DOHH2 (cell line): Measurements from ENCODE around the gene NAGPA.

ENCODE experiments used
- H3F3A ChIP-seq: fragments of 200-600 bp; sonication (generic), shearing (Covaris generic); 2 replicates; pipeline ENCODE4 v1.6.0; 2016; ENCODE audit warnings: antibody characterized with exemption, mild to moderate bottlenecking; ENCODE audit not compliant: control insufficient read depth, insufficient read depth
- H3K27ac ChIP-seq: fragments of 200-600 bp; sonication (generic); 2 replicates; pipeline ENCODE4 v1.5.1; 2014; ENCODE audit warnings: low read depth, mild to moderate bottlenecking, low read length, moderate library complexity
- H3K27me3 ChIP-seq: fragments of 200-600 bp; sonication (generic); 2 replicates; pipeline ENCODE4 v1.6.1; 2014; ENCODE audit warnings: mild to moderate bottlenecking, low read length, mixed read lengths; ENCODE audit not compliant: control insufficient read depth
- H3K36me3 ChIP-seq: fragments of 200-600 bp; sonication (generic); 2 replicates; pipeline ENCODE4 v1.6.1; 2014; ENCODE audit warnings: mild to moderate bottlenecking, low read length, moderate library complexity, mixed read lengths; ENCODE audit not compliant: control insufficient read depth
- H3K4me1 ChIP-seq: fragments of 200-600 bp; sonication (generic); 2 replicates; pipeline ENCODE4 v1.6.1; 2014; ENCODE audit warnings: mild to moderate bottlenecking, low read length, mixed read lengths; ENCODE audit not compliant: control insufficient read depth
- H3K4me2 ChIP-seq: fragments of 200-600 bp; sonication (generic); 2 replicates; pipeline ENCODE4 v1.6.0; 2014; ENCODE audit warnings: mild to moderate bottlenecking, low read length, moderate library complexity
- H3K4me3 ChIP-seq: fragments of 200-600 bp; sonication (generic); 2 replicates; pipeline ENCODE4 v1.5.1; 2014; ENCODE audit warnings: mild to moderate bottlenecking, low read length, mixed read lengths
- H3K79me2 ChIP-seq: fragments of 200-600 bp; sonication (generic); 2 replicates; pipeline ENCODE4 v1.6.1; 2014; ENCODE audit warnings: mild to moderate bottlenecking, low read length, mixed read lengths; ENCODE audit not compliant: control insufficient read depth
- H3K9me2 ChIP-seq: fragments of 200-600 bp; sonication (generic); replicated peaks from 2 replicates; pipeline ENCODE4 v1.6.1; 2014; ENCODE audit warnings: mild to moderate bottlenecking, low read length, mixed read lengths; ENCODE audit not compliant: control insufficient read depth
- H3K9me3 ChIP-seq: fragments of 200-600 bp; sonication (generic); 2 replicates; pipeline ENCODE4 v1.6.1; 2014; ENCODE audit warnings: antibody characterized with exemption, low read length, mixed read lengths; ENCODE audit not compliant: control insufficient read depth, insufficient read depth
- H4K20me1 ChIP-seq: fragments of 200-600 bp; sonication (generic); 2 replicates; pipeline ENCODE4 v1.6.0; 2014; ENCODE audit warnings: low read depth, mild to moderate bottlenecking, antibody characterized with exemption, low read length, moderate library complexity; ENCODE audit not compliant: control insufficient read depth, insufficient read depth
- CTCF ChIP-seq: fragments of 200-600 bp; sonication (generic); IDR thresholded peaks from one replicate; pipeline ENCODE4 v1.5.1; 2014; ENCODE audit warnings: antibody characterized with exemption, mild to moderate bottlenecking, low read depth, low read length; ENCODE audit not compliant: poor library complexity, severe bottlenecking
- EZH2phosphoT487 ChIP-seq: fragments of 200-600 bp; sonication (generic); IDR thresholded peaks from 2 replicates; pipeline ENCODE4 v1.6.1; 2017; ENCODE audit warnings: borderline replicate concordance, mild to moderate bottlenecking, antibody characterized with exemption, low read length, moderate library complexity, mixed read lengths

The NAGPA gene

DNA sequence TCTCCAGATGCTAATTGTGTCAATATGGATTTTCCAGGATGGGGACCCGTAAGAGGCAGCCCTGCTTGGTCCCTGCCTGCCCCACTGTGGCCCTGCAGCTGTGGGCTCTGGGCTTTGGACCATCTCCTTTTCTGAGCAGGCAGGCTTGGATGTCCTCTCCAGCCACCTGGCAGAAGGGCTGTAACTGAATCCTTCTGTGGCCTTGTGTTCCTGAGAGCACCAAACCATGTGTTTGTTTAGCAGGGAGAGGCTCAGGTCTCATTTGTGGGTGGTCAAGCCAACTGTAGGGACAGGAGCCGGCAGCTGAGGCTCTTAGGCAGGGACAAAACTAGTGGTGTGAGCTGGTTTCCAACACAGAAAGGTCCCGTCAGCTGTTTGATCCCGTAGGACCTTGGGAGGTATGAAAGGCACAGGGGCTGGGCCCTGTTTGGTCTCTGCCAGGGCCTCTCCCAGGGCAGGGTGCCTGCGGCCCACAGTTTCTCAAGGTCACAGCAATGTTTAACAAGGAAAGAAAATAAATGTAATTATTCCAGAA lies 57.1 kb downstream of the NAGPA start:
- Histone ChIP-seq H3K27me3 (0 out of 2 replicates have a peak, but pooled peaks cover 4% of the 10 kb centered on the region), H3F3A (no peaks in the 10 kb centered on the region), H3K4me1 (peaks cover 17% of the 10 kb centered on the region), H4K20me1 (no peaks in the 10 kb centered on the region), H3K9me2 (no peaks in the 10 kb centered on the region), H3K79me2 (no peaks in the 10 kb centered on the region), H3K27ac (no peak overlapping the region), H3K4me2 (0 out of 2 replicates have a peak overlapping the region, but pooled peaks have one; percentile 27), H3K9me3 (no peaks in the 10 kb centered on the region), H3K36me3 (no peaks in the 10 kb centered on the region), H3K4me3 (no peak overlapping the region)
- no peak for TF ChIP-seq CTCF
- no peak for TF ChIP-seq EZH2phosphoT487

DNA sequence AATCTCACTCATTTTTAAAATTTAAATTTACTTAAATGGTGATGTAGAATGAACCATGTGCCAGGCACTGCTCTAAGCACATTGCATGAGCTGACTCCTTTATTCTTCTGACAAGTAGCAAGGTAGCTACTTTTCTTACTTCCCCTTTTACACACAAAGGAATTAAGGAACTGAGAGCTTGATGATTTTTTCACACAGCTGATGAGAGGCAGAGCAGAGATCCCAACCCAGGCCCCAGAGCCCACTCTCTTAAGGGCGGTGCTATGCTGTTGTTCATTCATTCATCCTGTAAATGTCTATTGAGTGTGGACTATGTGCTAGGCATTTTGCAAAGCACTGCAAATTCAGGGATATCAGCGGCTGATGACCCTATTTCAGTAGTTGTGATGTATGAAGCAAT lies 57.7 kb downstream of the NAGPA start:
- H3K9me2 ChIP-seq, result no peaks in the 10 kb centered on the region
- 0 out of 2 replicates have a peak, but pooled peaks cover 4% of the 10 kb centered on the region for H3K27me3 ChIP-seq
- H3K4me3 ChIP-seq, result no peak overlapping the region
- no peaks in the 10 kb centered on the region for H3K36me3 ChIP-seq
- no peak for TF ChIP-seq CTCF
- H3F3A ChIP-seq, result no peaks in the 10 kb centered on the region
- peak overlapping the region; percentile 27; the same call in 1 of the 2 replicates for H3K4me2 ChIP-seq
- H3K27ac ChIP-seq, result no peak overlapping the region
- H3K79me2 ChIP-seq, result no peaks in the 10 kb centered on the region
- peaks cover 17% of the 10 kb centered on the region for H3K4me1 ChIP-seq
- H3K9me3 ChIP-seq, result no peaks in the 10 kb centered on the region
- no peaks in the 10 kb centered on the region for H4K20me1 ChIP-seq
